ENCODE data around the gene MROH2A. TPM values are rescaled to one million over a fixed set of nuclear protein-coding genes. Genes with fewer than 3 reads are reported as not detected.
A peak's percentile ranks its signal among the peaks of the same experiment; 100 is the strongest.

MROH2A gene
- total RNA-seq, 1 donor from 2014 or later = not detected

DNA sequence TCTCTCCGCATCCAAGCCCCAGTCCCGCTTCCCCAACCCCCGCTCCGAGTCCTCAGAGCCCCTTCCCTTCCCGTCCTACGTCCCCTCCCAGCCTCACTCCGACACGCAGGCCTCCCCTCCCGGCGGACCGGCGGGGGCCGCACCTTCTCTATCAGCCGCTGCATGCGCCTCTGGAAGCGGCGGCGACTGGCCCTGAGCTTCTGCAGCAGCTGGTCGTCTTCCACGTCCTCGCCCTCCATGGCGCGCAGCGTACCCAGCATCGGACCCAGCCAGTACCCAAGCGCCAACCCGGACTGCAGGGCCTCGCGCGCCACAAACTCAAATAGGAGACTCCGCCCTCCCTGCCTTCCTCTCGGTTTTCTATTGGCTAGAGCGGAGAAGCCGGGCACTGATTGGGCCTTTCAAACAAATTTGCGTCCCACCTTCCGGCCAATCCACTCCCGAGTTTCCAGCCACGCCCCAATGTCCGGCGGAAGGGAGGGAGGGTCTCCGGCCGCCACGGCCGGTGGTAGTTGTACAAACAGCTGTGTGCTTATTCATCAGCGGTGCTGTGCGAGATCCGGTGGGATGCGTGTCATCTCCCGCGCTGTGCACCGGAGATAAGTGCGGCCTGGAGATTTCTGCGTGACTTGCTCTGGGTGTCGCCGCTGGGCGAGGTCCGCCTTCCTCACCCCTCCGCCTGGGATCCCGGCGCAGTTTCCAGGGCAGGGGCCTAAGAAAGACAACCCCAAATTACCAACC, 76.3 kb downstream of the MROH2A start, which contains the start of gene HJURP:
Gene HJURP, minus strand, starts transcription at position 295 of the 741 bp plus-strand sequence. Its CDS starts 35 bp downstream, at position 260.
- Histone ChIP-seq H3K27me3 (no peaks in the 10 kb centered on the region), H3K36me3 (no peaks in the 10 kb centered on the region), H3K4me3 (peak within 1 kb of the TSS; percentile 64 to 71), H3K4me1 (peaks cover 14% of the 10 kb centered on the region), H3K27ac (no peak within 1 kb of the TSS), H3K9me3 (no peaks in the 10 kb centered on the region)
- intact Hi-C loops (cut with DNase I) = no loop called here
- DNase-seq (ENCODE audit: extremely low spot score in 2 of 2) = peak in 1 of 2 donors; percentile 90
- TF ChIP-seq, protein P1, sequence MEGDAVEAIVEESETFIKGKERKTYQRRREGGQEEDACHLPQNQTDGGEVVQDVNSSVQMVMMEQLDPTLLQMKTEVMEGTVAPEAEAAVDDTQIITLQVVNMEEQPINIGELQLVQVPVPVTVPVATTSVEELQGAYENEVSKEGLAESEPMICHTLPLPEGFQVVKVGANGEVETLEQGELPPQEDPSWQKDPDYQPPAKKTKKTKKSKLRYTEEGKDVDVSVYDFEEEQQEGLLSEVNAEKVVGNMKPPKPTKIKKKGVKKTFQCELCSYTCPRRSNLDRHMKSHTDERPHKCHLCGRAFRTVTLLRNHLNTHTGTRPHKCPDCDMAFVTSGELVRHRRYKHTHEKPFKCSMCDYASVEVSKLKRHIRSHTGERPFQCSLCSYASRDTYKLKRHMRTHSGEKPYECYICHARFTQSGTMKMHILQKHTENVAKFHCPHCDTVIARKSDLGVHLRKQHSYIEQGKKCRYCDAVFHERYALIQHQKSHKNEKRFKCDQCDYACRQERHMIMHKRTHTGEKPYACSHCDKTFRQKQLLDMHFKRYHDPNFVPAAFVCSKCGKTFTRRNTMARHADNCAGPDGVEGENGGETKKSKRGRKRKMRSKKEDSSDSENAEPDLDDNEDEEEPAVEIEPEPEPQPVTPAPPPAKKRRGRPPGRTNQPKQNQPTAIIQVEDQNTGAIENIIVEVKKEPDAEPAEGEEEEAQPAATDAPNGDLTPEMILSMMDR (IDR thresholded peaks at IDR 0.05) = no peak
- TF ChIP-seq POLR2AphosphoS5 (IDR thresholded peaks at IDR 0.05; ENCODE audit: insufficient read depth in 1 of 2, low read depth in 1 of 2) = peak; percentile 74 to 83

DNA sequence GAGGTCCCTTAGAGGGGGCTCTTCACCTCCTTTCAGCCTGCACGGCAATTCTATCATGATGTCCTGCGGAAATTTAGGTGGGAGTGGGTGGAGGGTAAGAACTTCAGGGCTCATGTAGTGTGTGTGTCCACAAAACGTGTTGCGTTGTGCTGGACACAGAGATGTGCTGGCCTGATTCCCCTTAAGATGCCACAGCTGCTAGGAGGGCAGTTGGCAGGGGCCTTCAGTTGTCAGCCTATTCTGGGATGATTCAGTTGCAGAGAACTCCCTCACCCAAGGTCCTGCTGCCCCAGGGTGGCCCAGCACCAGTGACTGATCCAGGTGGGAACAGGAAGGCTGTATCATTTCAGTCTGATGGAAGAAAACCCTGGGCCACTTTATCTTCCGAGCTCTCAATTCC, 77.2 kb downstream of the MROH2A start:
- no peaks in the 10 kb centered on the region for H3K9me3 ChIP-seq
- intact Hi-C loops (cut with DNase I) = no loop called here
- H3K27ac ChIP-seq = no peak overlapping the region
- peak in 1 of 2 donors; percentile 58 for DNase-seq (ENCODE audit: extremely low spot score in 2 of 2)
- no peaks in the 10 kb centered on the region for H3K36me3 ChIP-seq
- peaks cover 14% of the 10 kb centered on the region for H3K4me1 ChIP-seq
- no peaks in the 10 kb centered on the region for H3K27me3 ChIP-seq
- H3K4me3 ChIP-seq = no peak overlapping the region
- TF ChIP-seq POLR2A (IDR thresholded peaks at IDR 0.05) = no peak
- no peak for TF ChIP-seq POLR2AphosphoS5 (IDR thresholded peaks at IDR 0.05; ENCODE audit: insufficient read depth in 1 of 2, low read depth in 1 of 2)
- TF ChIP-seq, protein P1 (IDR thresholded peaks at IDR 0.05) = no peak

DNA sequence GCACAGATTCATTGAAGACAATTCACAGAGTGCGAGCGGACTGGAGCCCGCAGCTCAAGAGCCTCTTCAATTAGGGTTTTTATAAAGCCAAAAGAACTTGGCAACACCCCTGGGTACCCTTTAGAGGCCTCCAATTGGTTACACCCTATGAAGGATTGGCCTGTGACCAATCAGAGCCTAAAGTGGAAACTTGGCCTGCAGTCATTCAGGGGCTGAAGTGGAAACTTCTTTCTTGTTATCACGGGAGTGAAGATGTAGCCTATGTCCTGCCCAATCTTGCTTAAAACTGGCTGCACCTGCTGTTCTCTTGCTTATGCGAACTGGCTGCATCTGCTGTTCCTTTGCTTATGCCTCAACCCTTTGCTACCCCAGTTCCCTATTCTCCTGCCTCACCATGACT, 78.1 kb downstream of the MROH2A start:
- Histone ChIP-seq H3K36me3 (no peaks in the 10 kb centered on the region), H3K27ac (no peak overlapping the region), H3K27me3 (no peaks in the 10 kb centered on the region), H3K4me3 (no peak overlapping the region), H3K4me1 (peaks cover 14% of the 10 kb centered on the region), H3K9me3 (no peaks in the 10 kb centered on the region)
- DNase-seq (ENCODE audit: extremely low spot score in 2 of 2) = no peak
- no peak for TF ChIP-seq POLR2A (IDR thresholded peaks at IDR 0.05)
- TF ChIP-seq, protein P1 (IDR thresholded peaks at IDR 0.05) = no peak
- TF ChIP-seq POLR2AphosphoS5 (IDR thresholded peaks at IDR 0.05; ENCODE audit: insufficient read depth in 1 of 2, low read depth in 1 of 2) = no peak
- intact Hi-C loops (cut with DNase I) = no loop called here

DNA sequence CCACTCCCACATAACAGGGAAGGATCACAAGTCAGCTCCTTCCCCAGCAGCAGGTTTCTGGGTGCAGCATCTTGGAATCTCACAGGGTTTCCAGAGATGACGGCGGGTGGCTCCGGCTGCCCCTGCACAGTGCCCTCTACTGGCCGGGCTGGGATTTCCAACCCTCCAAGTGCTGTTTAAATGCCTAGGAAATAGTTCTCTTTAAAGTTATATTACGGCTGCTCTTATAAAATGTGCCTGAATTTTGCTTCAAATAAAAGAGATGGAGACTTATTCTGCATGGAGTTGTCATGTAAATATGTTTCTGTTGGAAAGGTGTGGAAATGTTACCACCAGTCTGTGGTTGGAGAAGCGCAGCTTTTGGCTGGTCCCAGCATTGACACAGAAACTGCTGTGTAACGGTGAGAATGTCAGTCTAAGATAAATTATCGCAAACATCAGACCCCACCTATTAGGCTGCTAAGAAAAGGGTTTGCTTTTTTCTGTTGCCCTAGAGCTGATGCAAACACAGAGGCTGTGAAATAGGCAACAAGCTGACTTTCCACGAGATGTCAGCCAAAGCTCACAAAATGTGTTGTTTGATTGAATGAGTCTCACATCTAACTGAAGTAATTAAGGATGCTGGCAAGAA, 79.5 kb downstream of the MROH2A start:
- intact Hi-C loops (cut with DNase I) = no loop called here

More for the DNA sequence above, 79.5 kb downstream of the MROH2A start:
- H3K27me3 ChIP-seq = no peaks in the 10 kb centered on the region
- H3K27ac ChIP-seq = no peak overlapping the region
- peaks cover 14% of the 10 kb centered on the region for H3K4me1 ChIP-seq
- DNase-seq (ENCODE audit: extremely low spot score in 2 of 2) = peak in 1 of 2 donors; percentile 60
- no peaks in the 10 kb centered on the region for H3K9me3 ChIP-seq
- TF ChIP-seq, protein P1 (IDR thresholded peaks at IDR 0.05) = peak in 1 of 3 experiments; percentile 24
- TF ChIP-seq POLR2A (IDR thresholded peaks at IDR 0.05) (no peak), POLR2AphosphoS5 (IDR thresholded peaks at IDR 0.05; ENCODE audit: insufficient read depth in 1 of 2, low read depth in 1 of 2) (no peak)
- H3K4me3 ChIP-seq = no peak overlapping the region
- H3K36me3 ChIP-seq = no peaks in the 10 kb centered on the region
